HG03575 (cell line): ENCODE results near the gene KCNN4.

Experiments used
- ATAC-seq: cut with Tn5 transposase; IDR thresholded peaks from one replicate; pipeline ENCODE4 v1.9.1; 2021; ENCODE audit not compliant: unreplicated experiment, insufficient number of reproducible peaks, low FRiP score; ENCODE audit errors: extremely low read depth

Gene KCNN4

DNA sequence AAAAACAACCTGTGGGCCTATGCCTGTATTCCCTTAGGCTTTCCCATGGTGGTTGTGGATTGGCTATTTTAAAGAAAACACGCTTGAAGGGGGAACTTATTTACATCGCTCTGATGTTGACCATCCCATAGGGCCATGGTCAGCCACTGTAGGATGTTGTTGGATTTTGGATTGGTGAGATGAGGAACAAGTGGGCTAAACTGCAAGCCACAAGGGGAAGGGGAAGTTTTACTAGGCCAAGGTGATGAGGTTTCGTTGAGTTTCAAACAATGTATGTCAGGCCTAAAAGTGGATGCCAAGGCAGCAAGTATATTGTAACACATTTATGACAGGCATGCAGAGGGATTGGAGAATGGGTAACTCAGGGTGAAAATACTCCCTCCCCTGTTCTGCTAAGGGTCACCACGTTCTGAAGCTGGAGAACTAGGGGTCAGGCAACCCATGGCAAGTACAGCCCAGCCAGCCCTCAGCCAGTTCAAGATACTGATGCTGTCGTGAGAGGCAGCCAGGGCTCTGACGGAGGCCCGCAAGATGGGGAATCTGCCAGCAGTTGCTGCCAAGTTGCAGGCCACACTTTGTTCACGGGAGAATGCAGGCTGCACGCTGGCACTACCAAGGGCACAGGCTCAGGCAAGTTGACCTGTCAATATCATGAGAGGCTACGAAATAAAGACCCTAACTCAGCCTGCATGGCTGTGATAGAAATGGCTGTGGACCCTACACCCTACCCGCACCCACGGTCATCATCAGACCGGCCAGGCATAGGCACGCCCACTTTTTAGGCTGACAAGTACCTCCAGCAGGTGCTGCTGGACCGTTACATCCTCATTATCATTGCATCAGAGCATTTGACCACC, 53.8 kb downstream of the KCNN4 start:
- no peak for ATAC-seq

GRCh38 chr19:43725468-43725867, 55.3 kb downstream of the KCNN4 start:
- no peak for ATAC-seq

- ATAC-seq: no peak
Measured at GRCh38 chr19:43724896-43725295, 55.9 kb downstream of the KCNN4 start.

GRCh38 chr19:43723588-43723987, 57.2 kb downstream of the KCNN4 start:
- no peak for ATAC-seq

DNA sequence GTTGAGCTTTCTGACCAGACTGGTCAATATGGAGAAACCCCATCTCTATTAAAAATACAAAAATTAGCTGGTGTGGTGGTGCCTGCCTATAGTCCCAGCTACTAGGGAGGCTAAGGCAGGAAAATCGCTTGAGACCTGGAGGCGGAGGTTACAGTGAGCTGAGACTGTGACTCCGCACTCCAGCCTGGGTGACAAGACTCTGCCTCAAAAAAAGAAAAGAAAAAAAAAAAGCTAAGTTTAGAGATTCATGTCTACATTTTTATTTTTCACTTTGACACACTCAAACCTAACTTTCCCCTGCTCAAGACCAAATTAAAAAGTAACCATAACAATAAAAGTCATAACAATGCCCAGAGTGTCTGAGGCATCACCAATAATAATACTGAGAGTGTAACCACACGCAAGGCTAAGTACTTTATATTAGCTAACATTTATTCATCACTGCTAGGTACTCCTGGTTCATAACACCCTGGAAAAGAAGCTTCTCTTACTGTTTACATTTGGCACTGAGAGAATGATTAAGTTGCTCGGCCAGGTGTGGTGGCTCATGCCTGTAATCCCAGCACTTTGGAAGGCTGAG, 59.2 kb downstream of the KCNN4 start:
- ATAC-seq: no peak

GRCh38 chr19:43720936-43721335, 59.8 kb downstream of the KCNN4 start:
- ATAC-seq: no peak

DNA sequence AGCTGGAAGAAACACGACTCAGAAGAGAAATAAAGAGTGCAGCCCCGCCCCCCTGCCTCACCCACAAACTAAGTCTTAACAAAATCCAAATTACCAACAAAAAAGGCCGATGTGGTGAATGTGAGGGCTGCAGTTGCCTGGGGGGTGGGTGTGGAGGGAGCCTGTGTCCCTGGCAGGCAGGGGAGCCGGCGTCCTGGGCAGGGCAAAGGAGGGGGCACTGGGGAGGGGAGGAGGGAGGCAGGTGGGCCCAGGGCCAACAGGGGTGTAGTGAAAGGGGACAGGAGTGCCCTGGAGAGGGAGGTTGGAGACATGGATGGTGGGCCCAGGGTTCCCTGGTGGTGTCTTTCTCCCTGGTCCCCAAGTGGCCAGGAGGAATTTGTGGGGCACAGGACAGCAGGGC, 60.9 kb downstream of the KCNN4 start:
- no peak for ATAC-seq

GRCh38 chr19:43719378-43719868, 61.4 kb downstream of the KCNN4 start:
- no peak for ATAC-seq

GRCh38 chr19:43718627-43719377, 62.0 kb downstream of the KCNN4 start:
- no peak for ATAC-seq
